IMR-90 (cell line): Measurements from ENCODE around the gene ITFG1.

Source experiments
- CEBPB ChIP-seq: IDR thresholded peaks from 2 replicates; pipeline ENCODE4 v1.6.1; 2012; ENCODE audit warnings: low read depth, low read length, improper control_type of control experiment
- FOS ChIP-seq: fragments of 150-350 bp; IDR thresholded peaks from 2 replicates; pipeline ENCODE4 v1.6.1; 2016; ENCODE audit warnings: low read depth, low read length
- MAFK ChIP-seq: IDR thresholded peaks from 2 replicates; pipeline ENCODE4 v1.6.1; 2012; ENCODE audit warnings: low read depth, low read length, improper control_type of control experiment
- MXI1 ChIP-seq: IDR thresholded peaks from 2 replicates; pipeline ENCODE4 v1.6.1; 2012; ENCODE audit warnings: low read depth, mild to moderate bottlenecking, low read length, moderate library complexity, borderline replicate concordance
- POLR2A ChIP-seq: IDR thresholded peaks from 2 replicates; pipeline ENCODE4 v1.6.1; 2012; ENCODE audit warnings: mild to moderate bottlenecking, low read depth, low read length
- RAD21 ChIP-seq: IDR thresholded peaks from 2 replicates; pipeline ENCODE4 v1.6.1; 2012; ENCODE audit warnings: low read length, improper control_type of control experiment
- SMC3 ChIP-seq: fragments of 150-350 bp; IDR thresholded peaks from 2 replicates; pipeline ENCODE4 v1.6.1; 2016; ENCODE audit warnings: low read depth, mild to moderate bottlenecking, antibody characterized with exemption, low read length, moderate library complexity
- TF ChIP-seq, protein P1 (sequence below): conservative IDR thresholded peaks from 2 replicates; pipeline ENCODE4 v1.5.1; 2012; ENCODE audit warnings: mild to moderate bottlenecking, low read depth, low read length, improper control_type of control experiment

- TF ChIP-seq, protein P1, sequence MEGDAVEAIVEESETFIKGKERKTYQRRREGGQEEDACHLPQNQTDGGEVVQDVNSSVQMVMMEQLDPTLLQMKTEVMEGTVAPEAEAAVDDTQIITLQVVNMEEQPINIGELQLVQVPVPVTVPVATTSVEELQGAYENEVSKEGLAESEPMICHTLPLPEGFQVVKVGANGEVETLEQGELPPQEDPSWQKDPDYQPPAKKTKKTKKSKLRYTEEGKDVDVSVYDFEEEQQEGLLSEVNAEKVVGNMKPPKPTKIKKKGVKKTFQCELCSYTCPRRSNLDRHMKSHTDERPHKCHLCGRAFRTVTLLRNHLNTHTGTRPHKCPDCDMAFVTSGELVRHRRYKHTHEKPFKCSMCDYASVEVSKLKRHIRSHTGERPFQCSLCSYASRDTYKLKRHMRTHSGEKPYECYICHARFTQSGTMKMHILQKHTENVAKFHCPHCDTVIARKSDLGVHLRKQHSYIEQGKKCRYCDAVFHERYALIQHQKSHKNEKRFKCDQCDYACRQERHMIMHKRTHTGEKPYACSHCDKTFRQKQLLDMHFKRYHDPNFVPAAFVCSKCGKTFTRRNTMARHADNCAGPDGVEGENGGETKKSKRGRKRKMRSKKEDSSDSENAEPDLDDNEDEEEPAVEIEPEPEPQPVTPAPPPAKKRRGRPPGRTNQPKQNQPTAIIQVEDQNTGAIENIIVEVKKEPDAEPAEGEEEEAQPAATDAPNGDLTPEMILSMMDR = no peak
- no peak for TF ChIP-seq MAFK
- TF ChIP-seq POLR2A = no peak
- no peak for TF ChIP-seq RAD21
- TF ChIP-seq MXI1 = no peak
- TF ChIP-seq FOS = no peak
- TF ChIP-seq CEBPB = no peak
- no peak for TF ChIP-seq SMC3
These were observed 316.3 kb downstream of the ITFG1 start for GRCh38 chr16:47144559-47144877.
